Thoracic aorta (tissue), 2 donors: ENCODE measurements around the gene ITPR2. TPM values are rescaled to one million over a fixed set of nuclear protein-coding genes. Genes with fewer than 3 reads are reported as not detected.
"Not testable (repeated sequence)": the region's sequence is repeated elsewhere in the genome, so short reads cannot be mapped to it uniquely, and the experiment has no call there.

ENCODE experiments used
- ATAC-seq: fragments of 150-250 bp; one replicate; pipeline ENCODE4 v1.8.0; 2017; ENCODE audit warnings: low read depth; ENCODE audit not compliant: insufficient number of reproducible peaks, low FRiP score
- DNase-seq: peaks from one replicate; pipeline ENCODE4 v3.0.0-alpha.2; 2020; ENCODE audit warnings: low spot score
- H3K27ac ChIP-seq, 2 donors: fragments of 200-600 bp; sonication (generic); 1 replicate in 1 of 2; 2 replicates in 1 of 2; pipeline ENCODE4 v1.5.1; 2016; ENCODE audit warnings: mild to moderate bottlenecking in 2 of 2, moderate library complexity in 2 of 2
- H3K27me3 ChIP-seq: fragments of 200-600 bp; sonication (generic); replicated peaks from 2 replicates; pipeline ENCODE4 v1.6.0; 2016; ENCODE audit warnings: mild to moderate bottlenecking; ENCODE audit not compliant: insufficient read depth
- H3K36me3 ChIP-seq: fragments of 200-600 bp; sonication (generic); one replicate; pipeline ENCODE4 v1.5.1; 2016
- H3K4me1 ChIP-seq, 2 donors: fragments of 200-600 bp; sonication (generic); 1 replicate in 1 of 2; 2 replicates in 1 of 2; pipeline versions ENCODE4 v1.5.1 to v1.6.0; 2016; ENCODE audit warnings: low read depth in 2 of 2, mild to moderate bottlenecking in 1 of 2; ENCODE audit not compliant: control insufficient read depth in 1 of 2
- H3K4me3 ChIP-seq: fragments of 200-600 bp; sonication (generic); 2 replicates; pipeline ENCODE4 v1.5.1; 2016; ENCODE audit warnings: mild to moderate bottlenecking
- H3K9me3 ChIP-seq: fragments of 200-600 bp; sonication (generic); 2 replicates; pipeline ENCODE4 v1.5.1; 2016
- CTCF ChIP-seq: fragments of 200-600 bp; sonication (generic); IDR thresholded peaks from one replicate; pipeline ENCODE4 v1.5.1; 2019; ENCODE audit warnings: antibody characterized with exemption
- total RNA-seq, 2 donors: library from RNA; depleted of rRNA; stranded (reverse); fragments of >200 nt; gene quantifications; one replicate each; pipeline versions ENCODE4 v1.1.0 to v1.2.3, GENCODE V29; 2016

The ITPR2 gene
- total RNA-seq, 2 donors from 2014 or later, result 28.3 to 86.3 TPM

- no peaks in the 10 kb centered on the region for H3K36me3 ChIP-seq
- no peak for ATAC-seq
- no peak overlapping the region for H3K27ac ChIP-seq
- H3K4me3 ChIP-seq, result no peak overlapping the region
- H3K4me1 ChIP-seq, result no peaks in the 10 kb centered on the region
- TF ChIP-seq CTCF, result no peak
- peaks cover 7% of the 10 kb centered on the region for H3K9me3 ChIP-seq
- H3K27me3 ChIP-seq, result no peaks in the 10 kb centered on the region
- DNase-seq, result no peak
These were observed 146.6 kb downstream of the ITPR2 start for GRCh38 chr12:26686408-26686807.

- H3K4me3 ChIP-seq, result no peak overlapping the region
- H3K36me3 ChIP-seq, result no peaks in the 10 kb centered on the region
- H3K4me1 ChIP-seq, result no peaks in the 10 kb centered on the region
- DNase-seq, result no peak
- H3K9me3 ChIP-seq, result peaks cover 7% of the 10 kb centered on the region
- no peak for TF ChIP-seq CTCF
- no peak for ATAC-seq
- no peak overlapping the region for H3K27ac ChIP-seq
- H3K27me3 ChIP-seq, result no peaks in the 10 kb centered on the region
These were observed 148.9 kb downstream of the ITPR2 start for GRCh38 chr12:26684101-26684500.

GRCh38 chr12:26683443-26683842 is 149.6 kb downstream of the ITPR2 start:
- ATAC-seq (no peak), DNase-seq (no peak)
- H3K36me3 ChIP-seq, result no peaks in the 10 kb centered on the region
- TF ChIP-seq CTCF, result no peak
- H3K9me3 ChIP-seq, result peaks cover 7% of the 10 kb centered on the region
- H3K27me3 ChIP-seq, result no peaks in the 10 kb centered on the region
- H3K4me3 ChIP-seq, result no peak overlapping the region
- no peak overlapping the region for H3K27ac ChIP-seq
- H3K4me1 ChIP-seq, result no peaks in the 10 kb centered on the region

GRCh38 chr12:26680727-26681455 is 152.1 kb downstream of the ITPR2 start:
- H3K27ac ChIP-seq, result no peak overlapping the region
- H3K27me3 ChIP-seq, result no peaks in the 10 kb centered on the region
- H3K4me1 ChIP-seq, result no peaks in the 10 kb centered on the region
- H3K36me3 ChIP-seq, result no peaks in the 10 kb centered on the region
- peaks cover 7% of the 10 kb centered on the region for H3K9me3 ChIP-seq
- H3K4me3 ChIP-seq, result no peak overlapping the region
- ATAC-seq (no peak), DNase-seq (no peak)
- TF ChIP-seq CTCF, result no peak

GRCh38 chr12:26678697-26679660 is 154.0 kb downstream of the ITPR2 start:
- TF ChIP-seq CTCF, result no peak
- Histone ChIP-seq H3K9me3 (peaks cover 7% of the 10 kb centered on the region), H3K27me3 (no peaks in the 10 kb centered on the region), H3K4me1 (no peaks in the 10 kb centered on the region), H3K4me3 (no peak overlapping the region), H3K27ac (no peak overlapping the region), H3K36me3 (no peaks in the 10 kb centered on the region)
- DNase-seq (no peak), ATAC-seq (no peak)

GRCh38 chr12:26671487-26671886 is 161.5 kb downstream of the ITPR2 start:
- ATAC-seq, H3K27ac ChIP-seq, DNase-seq, H3K4me3 ChIP-seq, H3K36me3 ChIP-seq, H3K27me3 ChIP-seq, H3K9me3 ChIP-seq, H3K4me1 ChIP-seq: not testable (repeated sequence)
